Left ventricle myocardium inferior (tissue), 1 donor: ENCODE data around the gene HAPLN2. TPM values are rescaled to one million over a fixed set of nuclear protein-coding genes. Genes with fewer than 3 reads are reported as not detected.

ENCODE experiments used
- DNase-seq: peaks from one replicate; pipeline ENCODE4 v3.0.0-alpha.2; 2020
- H3K27ac ChIP-seq: fragments of 200-600 bp; replicated peaks from 2 replicates; pipeline ENCODE4 v1.8.0; 2021
- H3K27me3 ChIP-seq: fragments of 200-600 bp; 2 replicates; pipeline ENCODE4 v1.8.0; 2021; ENCODE audit warnings: low read depth
- H3K36me3 ChIP-seq: fragments of 200-600 bp; 2 replicates; pipeline ENCODE4 v1.8.0; 2021
- H3K4me1 ChIP-seq: fragments of 200-600 bp; 2 replicates; pipeline ENCODE4 v1.8.0; 2021
- H3K4me3 ChIP-seq: fragments of 200-600 bp; 2 replicates; pipeline ENCODE4 v1.8.0; 2021; ENCODE audit warnings: mild to moderate bottlenecking, moderate library complexity
- H3K9me3 ChIP-seq: fragments of 200-600 bp; replicated peaks from 2 replicates; pipeline ENCODE4 v1.8.0; 2021
- CTCF ChIP-seq: fragments of 200-600 bp; IDR thresholded peaks from 2 replicates; pipeline ENCODE4 v1.8.0; 2021; ENCODE audit warnings: antibody characterized with exemption, mild to moderate bottlenecking, borderline replicate concordance
- intact Hi-C: fragments of 100-400 bp; cut with micrococcal nuclease; formaldehyde crosslinking; loops from one replicate; pipeline ENCODE4 v1.11.0; 2022
- total RNA-seq: library from RNA; stranded (reverse); fragmentation: NEBNext Ultra II Directional; extraction: Animal tissue kit (Norgen Biotek cat#: 25700); gene quantifications from one replicate; pipeline ENCODE4 v1.2.1, GENCODE V29; 2021
- donor health status: DM: no; HTN: yes; CAD: no; lungs with severe emphysema.

The HAPLN2 gene
- total RNA-seq, 1 donor from 2014 or later: 1.2 TPM

GRCh38 chr1:156598731-156599432 is 20.3 kb upstream of the HAPLN2 start:
- Histone ChIP-seq H3K36me3 (peaks cover 43% of the 10 kb centered on the region), H3K4me3 (no peak overlapping the region)

GRCh38 chr1:156599811-156600210 is 19.4 kb upstream of the HAPLN2 start:
- no peaks in the 10 kb centered on the region for H3K27me3 ChIP-seq
- no peaks in the 10 kb centered on the region for H3K9me3 ChIP-seq
- intact Hi-C loops: loop anchor here (10.0 kb wide), 1 partner anchor 145 kb away; no protein-coding TSS in a partner anchor
- H3K4me3 ChIP-seq: no peak overlapping the region
- peaks cover 30% of the 10 kb centered on the region for H3K4me1 ChIP-seq
- H3K36me3 ChIP-seq: peaks cover 34% of the 10 kb centered on the region
- no peak overlapping the region for H3K27ac ChIP-seq
- no peak for TF ChIP-seq CTCF
- no peak for DNase-seq

More at GRCh38 chr1:156598731-156599432, 20.3 kb upstream of the HAPLN2 start:
- intact Hi-C loops: no loop called here
- TF ChIP-seq CTCF: no peak
- no peaks in the 10 kb centered on the region for H3K9me3 ChIP-seq
- no peak overlapping the region for H3K27ac ChIP-seq
- peaks cover 30% of the 10 kb centered on the region for H3K4me1 ChIP-seq
- DNase-seq: no peak
- H3K27me3 ChIP-seq: no peaks in the 10 kb centered on the region

GRCh38 chr1:156600733-156601121 is 18.5 kb upstream of the HAPLN2 start:
- peaks cover 30% of the 10 kb centered on the region for H3K4me1 ChIP-seq
- peak overlapping the region; percentile 76 for H3K4me3 ChIP-seq
- peaks cover 24% of the 10 kb centered on the region for H3K36me3 ChIP-seq
- DNase-seq: no peak
- H3K27ac ChIP-seq: peak overlapping the region; percentile 86
- H3K9me3 ChIP-seq: no peaks in the 10 kb centered on the region
- no peak for TF ChIP-seq CTCF
- intact Hi-C loops: loop anchor here (10.0 kb wide), 1 partner anchor 146 kb away; no protein-coding TSS in a partner anchor
- H3K27me3 ChIP-seq: no peaks in the 10 kb centered on the region

GRCh38 chr1:156601122-156601830 is 17.9 kb upstream of the HAPLN2 start, which contains the start of gene GPATCH4:
GPATCH4 (minus strand) TSS chr1:156601479.
- no peaks in the 10 kb centered on the region for H3K9me3 ChIP-seq
- TF ChIP-seq CTCF: no peak
- peaks cover 30% of the 10 kb centered on the region for H3K4me1 ChIP-seq
- no peaks in the 10 kb centered on the region for H3K27me3 ChIP-seq
- intact Hi-C loops: loop anchor here (10.0 kb wide), 1 partner anchor 146 kb away; no protein-coding TSS in a partner anchor
- peak within 1 kb of the TSS; percentile 86 for H3K27ac ChIP-seq
- DNase-seq: peak; percentile 68
- peak within 1 kb of the TSS; percentile 76 for H3K4me3 ChIP-seq
- peaks cover 19% of the 10 kb centered on the region for H3K36me3 ChIP-seq

- Histone ChIP-seq H3K9me3 (no peaks in the 10 kb centered on the region), H3K27ac (peak overlapping the region; percentile 86), H3K4me1 (peaks cover 30% of the 10 kb centered on the region), H3K27me3 (no peaks in the 10 kb centered on the region), H3K36me3 (peaks cover 13% of the 10 kb centered on the region), H3K4me3 (peak overlapping the region; percentile 76)
- intact Hi-C loops: loop anchor here (10.0 kb wide), 1 partner anchor 147 kb away; no protein-coding TSS in a partner anchor
- no peak for TF ChIP-seq CTCF
- no peak for DNase-seq
Observed at GRCh38 chr1:156601892-156602291, 17.3 kb upstream of the HAPLN2 start.
